Measurements from ENCODE around the gene CCDC148.

Gene CCDC148

DNA sequence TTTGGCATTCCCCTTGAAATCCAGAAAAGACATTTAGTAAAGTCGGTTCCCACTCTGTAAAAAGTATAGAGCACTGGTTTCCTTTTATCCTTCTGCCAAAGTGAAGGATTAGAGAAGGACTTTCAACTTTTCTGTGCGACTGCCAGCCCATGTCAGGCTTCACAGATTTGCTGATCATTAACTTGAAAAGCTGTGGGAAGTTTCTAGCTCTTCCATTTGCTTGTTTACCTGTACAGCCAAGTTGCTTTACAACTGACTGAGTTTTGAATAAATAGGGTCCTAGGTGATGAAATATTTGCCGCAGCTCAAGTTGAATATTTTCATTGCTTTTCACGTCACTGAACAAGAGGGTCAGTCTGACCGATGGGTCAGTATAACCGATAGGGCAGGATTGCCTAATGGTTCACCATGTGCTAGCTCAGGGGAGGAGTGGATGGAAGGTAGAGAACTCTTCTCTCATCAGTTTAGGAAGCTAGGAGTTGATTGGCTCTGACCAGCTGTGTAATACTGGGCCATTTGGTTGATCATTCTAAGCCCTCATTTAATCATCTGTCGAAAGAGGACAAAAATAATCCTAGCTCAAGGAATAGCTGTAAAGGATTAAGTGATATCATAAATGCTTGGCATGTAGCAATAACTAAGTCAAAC lies 324.5 kb downstream of the CCDC148 start:
- FAIRE-seq, result no peak

DNA sequence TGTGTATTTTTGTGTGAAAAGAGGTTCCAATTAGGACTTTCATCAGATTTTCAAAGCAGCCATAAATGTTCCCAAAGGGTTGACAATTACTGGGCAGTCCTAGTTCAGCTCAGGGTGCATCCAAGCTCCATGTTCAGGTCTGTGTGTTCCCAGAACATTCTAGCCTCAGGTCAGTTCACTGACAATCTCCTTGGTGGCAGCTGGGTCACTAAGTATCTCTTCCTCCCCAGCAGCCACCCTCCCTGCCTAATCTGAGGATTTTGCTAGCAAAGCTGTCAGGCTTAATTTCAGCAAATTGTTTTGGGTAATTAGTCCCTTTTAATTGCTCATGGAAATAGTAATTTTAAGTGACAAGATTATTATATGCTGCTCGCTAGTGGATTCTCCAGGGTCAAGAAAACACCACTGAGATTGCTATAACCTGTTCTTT lies 325.1 kb downstream of the CCDC148 start:
- FAIRE-seq (no peak), DNase-seq (ENCODE audit: insufficient read length, low spot score) (no peak)
- TF ChIP-seq POLR2A (IDR thresholded peaks at IDR 0.05; ENCODE audit: low read depth, low read length), result no peak

More for the DNA sequence above, 324.5 kb downstream of the CCDC148 start:
- no peak for DNase-seq (ENCODE audit: insufficient read length, low spot score)
- no peak for TF ChIP-seq POLR2A (IDR thresholded peaks at IDR 0.05; ENCODE audit: low read depth, low read length)

DNA sequence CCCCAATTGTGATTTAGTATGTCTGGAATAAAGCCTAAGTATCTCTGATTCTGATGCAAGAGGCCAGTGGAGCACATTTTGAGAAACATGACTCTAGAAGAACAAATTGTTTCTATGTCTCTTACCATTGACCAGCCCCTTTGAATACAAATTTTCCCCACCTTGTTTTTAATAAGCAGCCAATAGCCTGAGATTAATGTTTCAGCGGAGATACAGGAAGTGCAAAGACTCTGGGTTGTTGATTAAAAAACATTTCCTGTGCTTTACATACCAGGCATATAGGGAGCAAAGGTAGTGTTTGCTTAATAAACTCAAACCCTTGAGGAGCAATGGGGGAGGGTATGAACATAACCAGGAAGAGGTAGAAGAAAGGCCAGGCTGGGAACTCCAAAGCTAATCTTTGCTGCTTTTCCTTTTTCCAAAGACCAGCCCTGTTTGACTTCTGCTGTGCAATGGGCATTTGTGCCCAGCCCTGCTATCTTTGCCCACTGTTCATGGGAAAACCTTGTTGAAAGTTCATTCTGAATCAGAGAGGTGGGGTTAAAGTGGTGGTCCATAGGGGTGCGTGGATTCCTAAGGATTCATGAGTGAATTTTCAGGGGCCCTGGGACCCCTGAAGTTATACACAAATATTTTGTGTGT lies 325.6 kb downstream of the CCDC148 start:
- no peak for TF ChIP-seq POLR2A (IDR thresholded peaks at IDR 0.05; ENCODE audit: low read depth, low read length)
- no peak for FAIRE-seq
- DNase-seq (ENCODE audit: insufficient read length, low spot score), result no peak

DNA sequence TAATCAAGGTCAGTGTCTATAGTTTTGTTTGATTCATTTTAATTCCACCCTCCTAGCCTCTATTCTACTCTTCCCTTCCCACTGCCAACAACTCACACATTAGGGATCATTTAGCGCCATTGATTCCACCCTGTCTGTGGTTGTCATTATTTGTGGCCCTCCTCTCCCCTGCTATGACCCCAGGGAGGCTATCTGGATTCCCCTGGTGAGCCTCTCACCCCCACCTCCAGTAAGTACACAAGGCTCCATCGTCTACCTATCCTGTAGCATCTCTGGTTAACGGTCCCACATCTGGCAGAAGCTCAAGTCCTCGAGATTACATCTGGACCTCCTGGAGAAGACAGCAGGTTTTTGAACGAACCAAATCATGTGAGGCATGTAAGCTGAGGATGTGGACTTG lies 327.5 kb downstream of the CCDC148 start:
- TF ChIP-seq POLR2A (IDR thresholded peaks at IDR 0.05; ENCODE audit: low read depth, low read length), result no peak
- FAIRE-seq (no peak), DNase-seq (ENCODE audit: insufficient read length, low spot score) (no peak)

DNA sequence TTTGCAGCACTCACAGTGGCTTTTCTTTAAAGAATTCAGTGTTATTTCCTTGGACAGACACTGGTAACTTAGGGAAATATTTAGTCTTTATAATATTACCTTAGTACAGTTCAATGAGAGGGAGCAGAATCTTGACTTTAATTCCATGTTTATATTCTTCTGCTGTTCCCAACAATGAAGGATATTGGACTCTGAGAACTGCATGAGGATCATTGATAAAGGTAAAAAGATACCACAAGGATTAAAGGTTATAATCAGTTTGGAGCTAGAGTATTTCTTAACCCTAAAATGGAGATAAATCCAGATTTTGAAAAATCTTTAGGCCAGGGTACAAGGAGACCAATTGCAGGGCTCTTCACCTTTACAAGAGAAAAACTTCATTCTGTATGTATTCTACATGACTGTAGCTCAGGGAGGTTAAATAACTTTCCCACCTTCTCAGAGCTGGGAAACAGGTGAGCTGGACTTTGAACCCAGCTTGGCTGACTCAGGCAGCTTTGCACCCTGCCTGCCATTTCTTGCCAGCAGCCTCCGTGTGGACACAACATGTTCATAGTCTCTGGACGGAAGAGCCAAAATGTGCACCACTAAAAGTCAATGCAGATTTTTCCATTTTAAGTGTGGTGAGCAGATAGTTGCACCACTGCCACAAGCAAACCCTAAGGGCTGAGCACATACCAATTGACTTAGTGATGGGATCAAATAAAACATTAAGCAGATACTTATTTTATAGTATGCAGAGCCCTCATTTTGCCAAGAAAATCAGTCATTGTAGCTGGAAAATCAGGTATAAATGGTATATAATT lies 328.2 kb downstream of the CCDC148 start:
- FAIRE-seq, result no peak
- DNase-seq (ENCODE audit: insufficient read length, low spot score), result no peak
- TF ChIP-seq POLR2A (IDR thresholded peaks at IDR 0.05; ENCODE audit: low read depth, low read length), result no peak

DNA sequence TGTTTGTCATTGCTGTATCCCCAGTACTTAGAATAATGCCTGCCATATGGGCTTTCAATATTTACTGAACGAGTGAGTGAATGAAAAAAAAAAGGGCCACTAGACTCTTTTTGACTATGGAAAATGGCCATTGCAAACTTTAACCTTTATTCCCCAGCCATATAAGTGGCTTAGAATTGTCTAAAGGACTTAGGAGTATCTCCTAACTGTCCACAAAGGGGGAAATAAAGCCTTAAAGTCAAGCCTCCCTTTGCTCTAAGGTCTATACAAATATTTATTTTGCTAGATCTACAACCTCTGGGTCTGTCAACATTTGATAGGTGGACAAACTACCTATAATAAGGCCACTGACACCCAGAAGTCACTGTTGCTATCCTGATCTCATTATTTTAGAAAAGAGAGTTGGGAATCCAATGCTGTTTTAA lies 329.2 kb downstream of the CCDC148 start:
- no peak for FAIRE-seq
- no peak for TF ChIP-seq POLR2A (IDR thresholded peaks at IDR 0.05; ENCODE audit: low read depth, low read length)
- no peak for DNase-seq (ENCODE audit: insufficient read length, low spot score)

DNA sequence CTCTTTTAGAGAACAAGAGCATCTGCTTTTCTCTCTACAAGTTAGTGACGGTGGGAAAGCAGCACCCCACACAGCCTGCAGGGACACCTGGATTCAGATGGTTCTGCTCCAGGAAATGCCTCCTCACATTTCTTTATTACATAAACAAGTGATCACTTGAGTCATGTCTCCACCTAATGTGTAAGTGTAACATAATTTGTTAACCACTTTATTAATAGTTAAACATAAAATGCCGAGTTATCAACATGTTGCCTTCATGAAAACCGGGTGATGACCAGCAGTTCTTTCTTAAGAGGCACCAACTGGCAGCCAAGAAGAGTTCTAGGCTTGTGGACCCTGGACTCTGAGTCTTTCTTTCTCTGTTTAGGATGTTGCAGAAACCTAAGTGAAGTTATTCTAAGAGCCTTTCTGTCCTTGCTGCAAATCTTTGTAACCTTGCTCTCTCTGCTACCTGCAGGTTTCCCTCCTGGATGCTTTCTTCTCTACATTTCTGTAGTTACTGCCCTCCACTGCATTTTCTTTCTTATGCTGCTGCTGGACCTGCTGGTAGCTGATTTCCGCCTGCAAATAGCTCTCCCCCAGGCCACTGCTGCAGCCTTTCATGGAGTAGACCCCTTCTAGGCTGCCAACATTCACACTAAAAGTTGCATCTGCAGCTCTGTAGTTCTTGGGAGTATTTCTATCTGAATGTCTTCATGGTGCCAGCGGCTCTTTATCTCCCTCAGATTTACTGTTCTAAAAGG lies 330.6 kb downstream of the CCDC148 start:
- no peak for TF ChIP-seq POLR2A (IDR thresholded peaks at IDR 0.05; ENCODE audit: low read depth, low read length)
- DNase-seq (ENCODE audit: insufficient read length, low spot score), result no peak
- no peak for FAIRE-seq

DNA sequence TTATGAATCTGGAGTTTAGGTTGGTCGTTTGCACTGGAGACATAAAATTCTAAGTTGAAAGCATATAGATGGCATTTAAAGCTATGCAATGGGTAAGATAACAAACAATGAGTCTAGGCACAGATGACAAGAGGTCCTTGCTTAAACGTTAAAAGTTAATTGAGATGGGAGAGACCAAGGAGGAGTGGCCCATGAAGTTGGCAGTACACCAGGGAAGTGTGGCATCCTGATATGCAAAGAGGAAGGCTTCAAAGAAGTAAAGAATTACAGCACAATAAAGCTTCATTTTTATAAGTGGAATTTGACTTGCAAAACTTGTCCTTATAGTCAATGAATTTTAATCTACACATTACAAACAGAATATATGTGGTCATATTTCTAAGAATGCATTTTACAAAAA lies 331.7 kb downstream of the CCDC148 start:
- no peak for FAIRE-seq
- no peak for TF ChIP-seq POLR2A (IDR thresholded peaks at IDR 0.05; ENCODE audit: low read depth, low read length)

More for the DNA sequence above, 331.7 kb downstream of the CCDC148 start:
- DNase-seq (ENCODE audit: insufficient read length, low spot score), result no peak

Measured in H54 (cell line).